H1 (cell line): ENCODE measurements around the gene PPP1R14C. TPM values are rescaled to one million over a fixed set of nuclear protein-coding genes. Genes with fewer than 3 reads are reported as not detected.

Experiments
- CTCF ChIA-PET: fragments of 300-600 bp; sonication (Branson Sonifier 250); formaldehyde crosslinking; loops from one replicate; lab custom pipeline; 2021; ENCODE audit not compliant: partially characterized antibody; lab: Charles Lee
- POLR2A ChIA-PET: fragments of 300-600 bp; sonication (Branson Sonifier 250); formaldehyde crosslinking; loops from one replicate; lab custom pipeline; 2021; ENCODE audit warnings: inconsistent platforms; ENCODE audit not compliant: partially characterized antibody; lab: Charles Lee
- DNase-seq, 2 experiments: peaks; one replicate each; pipeline versions ENCODE4 v3.0.0 to v3.0.0-alpha.2; 2010 to 2022; ENCODE audit warnings: low spot score in 2 of 2, low read depth in 1 of 2, mixed read lengths in 1 of 2
- FAIRE-seq: peaks from 2 replicates; lab custom pipeline; 2011; peaks lifted over from hg19 to GRCh38; lab: Jason Lieb, UNC
- H2AFZ ChIP-seq: 2 replicates; pipeline ENCODE4 v1.8.1; 2012; ENCODE audit warnings: low read length, inconsistent platforms
- H2AK5ac ChIP-seq: 2 replicates; pipeline ENCODE4 v1.6.1; 2013; ENCODE audit warnings: low read depth, low read length
- H2BK120ac ChIP-seq: replicated peaks from 2 replicates; pipeline ENCODE3; 2013; ENCODE audit warnings: low read depth, low read length, inconsistent platforms
- H2BK12ac ChIP-seq: 2 replicates; pipeline ENCODE4 v1.6.1; 2013; ENCODE audit warnings: low read depth, low read length
- H2BK15ac ChIP-seq: 2 replicates; pipeline ENCODE4 v1.6.1; 2013; ENCODE audit warnings: low read length
- H2BK20ac ChIP-seq: 2 replicates; pipeline ENCODE4 v1.6.1; 2013; ENCODE audit warnings: low read length
- H2BK5ac ChIP-seq: 2 replicates; pipeline ENCODE4 v1.6.1; 2013; ENCODE audit warnings: low read depth, low read length
- H3K14ac ChIP-seq: 2 replicates; pipeline ENCODE4 v1.6.1; 2013; ENCODE audit warnings: inconsistent platforms; ENCODE audit not compliant: insufficient read length
- H3K18ac ChIP-seq: 2 replicates; pipeline ENCODE4 v1.6.1; 2013; ENCODE audit warnings: low read length; ENCODE audit errors: extremely low read depth
- H3K23ac ChIP-seq: 2 replicates; pipeline ENCODE4 v1.6.1; 2013; ENCODE audit warnings: inconsistent platforms; ENCODE audit not compliant: insufficient read length
- H3K23me2 ChIP-seq: 2 replicates; pipeline ENCODE4 v1.6.1; 2013; ENCODE audit warnings: low read depth, low read length
- H3K27ac ChIP-seq: 2 replicates; pipeline ENCODE4 v1.6.1; 2011; ENCODE audit warnings: low read depth, low read length, inconsistent platforms
- H3K27me3 ChIP-seq, 4 experiments: replicated peaks in 1 of 4; 1 replicate in 1 of 4; 2 replicates in 3 of 4; pipeline versions ENCODE4 v1.6.1 to v1.8.1; 2011 to 2013; ENCODE audit warnings: low read length in 3 of 4, mild to moderate bottlenecking in 3 of 4, inconsistent platforms in 2 of 4, mixed read lengths in 2 of 4, moderate library complexity in 1 of 4; ENCODE audit not compliant: control insufficient read depth in 3 of 4, insufficient read depth in 3 of 4; ENCODE audit errors: extremely low read depth in 1 of 4
- H3K36me3 ChIP-seq, 4 experiments: 2 replicates each; pipeline versions ENCODE4 v1.6.1 to v1.8.1; 2011 to 2013; ENCODE audit warnings: mild to moderate bottlenecking in 4 of 4, low read length in 3 of 4, moderate library complexity in 2 of 4, control low read depth in 1 of 4, inconsistent platforms in 1 of 4; ENCODE audit not compliant: insufficient read depth in 4 of 4, control insufficient read depth in 2 of 4
- H3K4ac ChIP-seq: replicated peaks from 2 replicates; pipeline ENCODE3; 2013; ENCODE audit warnings: low read length, low read depth, mixed read lengths, inconsistent platforms; ENCODE audit not compliant: insufficient read length
- H3K4me1 ChIP-seq, 4 experiments: replicated peaks in 1 of 4; 1 replicate in 1 of 4; 2 replicates in 3 of 4; pipeline versions ENCODE4 v1.6.1 to v1.8.1; 2011 to 2013; ENCODE audit warnings: low read length in 3 of 4, inconsistent platforms in 2 of 4, mixed read lengths in 1 of 4; ENCODE audit not compliant: insufficient read depth in 4 of 4, control insufficient read depth in 3 of 4
- H3K4me2 ChIP-seq, 2 experiments: 2 replicates each; pipeline versions ENCODE4 v1.6.1 to v1.8.1; 2011 to 2013; ENCODE audit warnings: low read depth in 2 of 2, low read length in 2 of 2, control low read depth in 1 of 2, inconsistent platforms in 1 of 2, mild to moderate bottlenecking in 1 of 2; ENCODE audit not compliant: insufficient read depth in 1 of 2
- H3K4me3 ChIP-seq, 4 experiments: fragments of 200-600, 300-600 bp in 1 of 4; sonication (generic), shearing (Covaris generic), sonication (Bioruptor Twin) in 1 of 4; 2 replicates each; pipeline versions ENCODE4 v1.5.1 to v1.8.1; 2011 to 2016; ENCODE audit warnings: low read length in 4 of 4, low read depth in 3 of 4, control low read depth in 2 of 4, inconsistent platforms in 2 of 4, mild to moderate bottlenecking in 2 of 4, mixed read lengths in 1 of 4, moderate library complexity in 1 of 4; ENCODE audit not compliant: insufficient read depth in 2 of 4; ENCODE audit errors: extremely low read depth in 1 of 4
- H3K56ac ChIP-seq: replicated peaks from 2 replicates; pipeline ENCODE3; 2013; ENCODE audit warnings: low read depth, mild to moderate bottlenecking, mixed read lengths, low read length, inconsistent platforms; ENCODE audit not compliant: insufficient read length
- H3K79me1 ChIP-seq: 2 replicates; pipeline ENCODE4 v1.6.1; 2013; ENCODE audit warnings: low read depth, low read length, control low read depth
- H3K79me2 ChIP-seq, 2 experiments: 2 replicates each; pipeline versions ENCODE4 v1.6.1 to v1.8.1; 2012 to 2013; ENCODE audit warnings: low read length in 2 of 2, mild to moderate bottlenecking in 2 of 2, inconsistent platforms in 1 of 2; ENCODE audit not compliant: insufficient read depth in 2 of 2, control insufficient read depth in 1 of 2
- H3K9ac ChIP-seq, 4 experiments: replicated peaks in 1 of 4; 1 replicate in 1 of 4; 2 replicates in 3 of 4; pipeline versions ENCODE4 v1.6.1 to v1.8.1; 2011 to 2013; ENCODE audit warnings: low read depth in 3 of 4, low read length in 3 of 4, control low read depth in 2 of 4, mild to moderate bottlenecking in 2 of 4, moderate library complexity in 2 of 4, inconsistent platforms in 1 of 4; ENCODE audit errors: extremely low read depth in 1 of 4
- H3K9me3 ChIP-seq, 2 experiments: 2 replicates each; pipeline versions ENCODE4 v1.6.1 to v1.8.1; 2012 to 2013; ENCODE audit warnings: mild to moderate bottlenecking in 2 of 2, moderate library complexity in 2 of 2, control low read depth in 1 of 2, inconsistent platforms in 1 of 2, low read depth in 1 of 2, low read length in 1 of 2, mixed read lengths in 1 of 2; ENCODE audit not compliant: insufficient read depth in 2 of 2
- H4K20me1 ChIP-seq, 2 experiments: replicated peaks in 1 of 2; 2 replicates each; pipeline versions ENCODE3 to v1.8.1; 2011 to 2013; ENCODE audit warnings: inconsistent platforms in 2 of 2, low read length in 2 of 2, mild to moderate bottlenecking in 1 of 2; ENCODE audit not compliant: insufficient read depth in 2 of 2, control insufficient read depth in 1 of 2
- H4K5ac ChIP-seq: 2 replicates; pipeline ENCODE4 v1.6.1; 2013; ENCODE audit warnings: low read length, low read depth, mixed read lengths, inconsistent platforms; ENCODE audit not compliant: insufficient read length
- H4K8ac ChIP-seq: 2 replicates; pipeline ENCODE4 v1.8.0; 2013; ENCODE audit warnings: mild to moderate bottlenecking, moderate library complexity, low read length, inconsistent platforms; ENCODE audit not compliant: insufficient read depth; ENCODE audit errors: extremely low read depth
- H4K91ac ChIP-seq: replicated peaks from 2 replicates; pipeline ENCODE3; 2013; ENCODE audit warnings: low read length, mixed read lengths, inconsistent platforms; ENCODE audit not compliant: insufficient read length
- ATF3 ChIP-seq: IDR thresholded peaks from 2 replicates; pipeline ENCODE4 v1.6.1; 2011; ENCODE audit warnings: low read depth, mild to moderate bottlenecking, low read length; ENCODE audit not compliant: insufficient read depth
- BCL11A ChIP-seq, 2 experiments: IDR thresholded peaks; one replicate each; pipeline ENCODE4 v1.6.1; 2011; ENCODE audit warnings: low read depth in 2 of 2, low read length in 2 of 2, mild to moderate bottlenecking in 2 of 2
- CBX5 ChIP-seq: fragments of 300-800, 300-1000 bp; sonication (generic); IDR thresholded peaks from 2 replicates; pipeline ENCODE4 v1.7.1; 2016; ENCODE audit warnings: antibody characterized with exemption, low read length, low read depth
- CREB1 ChIP-seq: IDR thresholded peaks from 2 replicates; pipeline ENCODE4 v1.6.1; 2012; ENCODE audit warnings: inconsistent platforms
- CTCF ChIP-seq, 3 experiments: IDR thresholded peaks; 1 replicate in 2 of 3; 2 replicates in 1 of 3; pipeline versions ENCODE4 v1.5.1 to v1.6.1; 2011; ENCODE audit warnings: low read length in 3 of 3, mild to moderate bottlenecking in 3 of 3, inconsistent platforms in 2 of 3, low read depth in 1 of 3, moderate library complexity in 1 of 3; ENCODE audit not compliant: insufficient read depth in 1 of 3; ENCODE audit errors: control extremely low read depth in 1 of 3
- EGR1 ChIP-seq: IDR thresholded peaks from 2 replicates; pipeline ENCODE4 v1.6.1; 2011; ENCODE audit warnings: low read depth, low read length, borderline replicate concordance
- KDM1A ChIP-seq: fragments of 200-600, 300-600 bp; sonication (generic); IDR thresholded peaks from 2 replicates; pipeline ENCODE4 v1.7.1; 2016; ENCODE audit warnings: mild to moderate bottlenecking, low read length, borderline replicate concordance
- RFX5 ChIP-seq: IDR thresholded peaks from 2 replicates; pipeline ENCODE4 v1.6.1; 2011; ENCODE audit warnings: low read depth, low read length, improper control_type of control experiment, borderline replicate concordance
- SIN3A ChIP-seq, 2 experiments: IDR thresholded peaks in 1 of 2; conservative IDR thresholded peaks in 1 of 2; 2 replicates each; pipeline ENCODE4 v1.6.1; 2011 to 2012; ENCODE audit warnings: low read length in 2 of 2, improper control_type of control experiment in 1 of 2, low read depth in 1 of 2, mild to moderate bottlenecking in 1 of 2
- SIRT6 ChIP-seq: IDR thresholded peaks from one replicate; pipeline ENCODE4 v1.7.1; 2012; ENCODE audit warnings: low read length, inconsistent platforms
- TBP ChIP-seq: IDR thresholded peaks from 2 replicates; pipeline ENCODE4 v1.6.1; 2011; ENCODE audit warnings: low read depth, low read length, improper control_type of control experiment
- WGBS, 2 experiments: shearing (Covaris generic) in 1 of 2; methylation state at CpG; one replicate each; pipeline versions ENCODE4 v1.1.6 to v1.1.7; 2013 to 2015; ENCODE audit warnings: low lambda C conversion rate in 2 of 2, mixed read lengths in 2 of 2, inconsistent platforms in 1 of 2, low coverage in 1 of 2, missing lambda C conversion rate in 1 of 2; ENCODE audit not compliant: insufficient replicate concordance in 2 of 2, insufficient coverage in 1 of 2, insufficient read length in 1 of 2; ENCODE audit errors: extremely low coverage in 1 of 2, missing lambda C conversion rate in 1 of 2; 5-methylcytosine and 5-hydroxymethylcytosine counted together
- polyA plus RNA-seq, 7 experiments: library from polyadenylated mRNA; depleted of rRNA in 3 of 7; stranded (reverse) in 5 of 7; unstranded in 2 of 7; fragments of >200 nt in 5 of 7; fragments of 200-250 nt in 2 of 7; gene quantifications; 1 replicate in 5 of 7; 2 replicates in 1 of 7; 4 replicates in 1 of 7; pipeline versions ENCODE4 v1.2.1 to v1.2.3, GENCODE V29; 2011 to 2013; ENCODE audit warnings: missing spikeins in 2 of 7, mixed read lengths in 2 of 7
- total RNA-seq: library from RNA; stranded (reverse); fragmentation: NEBNext Ultra II Directional; extraction: Animal tissue kit (Norgen Biotek cat#: 25700); gene quantifications from 2 replicates; pipeline ENCODE4 v1.2.1, GENCODE V29; 2021

PPP1R14C gene
- total and polyA plus RNA-seq, 2 of the 8 experiments (the other 6 are each of a cell fraction or from before 2014, with no cell fraction given) = 0.30 to 0.61 TPM

- 95% methylated on average over 6 of the region's 6 CpGs; no CpG with 5 or more reads in 1 of the 2 experiments for WGBS, 2 experiments
- Histone ChIP-seq H4K20me1 (no peaks in the 10 kb centered on the region), H3K14ac (no peak overlapping the region), H2BK15ac (no peak overlapping the region), H3K4ac (no peak overlapping the region), H3K9me3 (no peaks in the 10 kb centered on the region), H2BK120ac (no peak overlapping the region), H3K9ac (no peak overlapping the region), H4K5ac (no peak overlapping the region), H3K36me3 (no peaks in the 10 kb centered on the region), H3K18ac (no peak overlapping the region), H3K4me2 (no peak overlapping the region), H3K27me3 (no peaks in the 10 kb centered on the region; a peak in 1 of 7 replicates), H3K23me2 (no peaks in the 10 kb centered on the region), H2AK5ac (no peak overlapping the region), H2BK12ac (no peak overlapping the region), H2BK20ac (no peak overlapping the region), H3K4me1 (peaks cover 0 to 3% (median 0%) of the 10 kb centered on the region in 4 experiments; a peak in 1 of 7 replicates), H3K79me1 (no peaks in the 10 kb centered on the region), H4K91ac (no peak overlapping the region), H3K4me3 (no peak overlapping the region), H2BK5ac (no peak overlapping the region), H3K79me2 (no peaks in the 10 kb centered on the region), H3K27ac (no peak overlapping the region), H3K56ac (no peak overlapping the region), H3K23ac (no peak overlapping the region), H2AFZ (no peak overlapping the region), H4K8ac (no peak overlapping the region)
- DNase-seq = no peak
- POLR2A ChIA-PET = no interaction called here
- CTCF ChIA-PET = interaction anchor here (0.7 to 1.4 kb wide), 3 partner anchors 13 to 316 kb away, joined by 4 to 5 read pairs (median 4); no protein-coding TSS in a partner anchor
- FAIRE-seq = no peak
- TF ChIP-seq SIRT6 (no peak), ATF3 (no peak), SIN3A (conservative IDR thresholded peaks at IDR 0.05 in 1 of 2, IDR thresholded peaks at IDR 0.05 in 1 of 2; ENCODE audit: low read depth in 1 of 2, low read length in 2 of 2) (no peak), CTCF (IDR thresholded peaks at IDR 0.05; ENCODE audit: control extremely low read depth in 1 of 3, insufficient read depth in 1 of 3, low read depth in 1 of 3, low read length in 3 of 3) (no peak), TBP (no peak), BCL11A (IDR thresholded peaks at IDR 0.05; ENCODE audit: low read depth in 2 of 2, low read length in 2 of 2) (no peak), CREB1 (no peak), KDM1A (no peak), RFX5 (no peak), CBX5 (no peak), EGR1 (no peak)
These were observed 49.4 kb upstream of the PPP1R14C start for GRCh38 chr6:150093397-150093796.
